Keratinocyte (primary cell): Measurements from ENCODE around the gene FAM118B. TPM values are rescaled to one million over a fixed set of nuclear protein-coding genes. Genes with fewer than 3 reads are reported as not detected.

ENCODE experiments used
- DNase-seq: peaks from one replicate; pipeline ENCODE4 v3.0.0-alpha.2; 2011; ENCODE audit warnings: low read depth, missing footprints, low spot score
- FAIRE-seq: peaks from 2 replicates; lab custom pipeline; 2011; peaks lifted over from hg19 to GRCh38; lab: Jason Lieb, UNC
- H2AFZ ChIP-seq: 2 replicates; pipeline ENCODE4 v1.6.0; 2012; ENCODE audit warnings: low read length, control low read depth, inconsistent platforms; ENCODE audit not compliant: control insufficient read depth
- H3K27ac ChIP-seq: 2 replicates; pipeline ENCODE4 v1.5.1; 2011; ENCODE audit warnings: low read length; ENCODE audit not compliant: control insufficient read depth, insufficient read depth
- H3K27me3 ChIP-seq: 3 replicates; pipeline ENCODE4 v1.6.0; 2011; ENCODE audit warnings: low read length; ENCODE audit not compliant: control insufficient read depth, insufficient read depth; ENCODE audit errors: extremely low read depth
- H3K36me3 ChIP-seq, 2 experiments: 2 replicates in 1 of 2; 3 replicates in 1 of 2; pipeline ENCODE4 v1.5.1; 2011; ENCODE audit warnings: low read length in 2 of 2, mild to moderate bottlenecking in 1 of 2; ENCODE audit not compliant: control insufficient read depth in 2 of 2, insufficient read depth in 2 of 2; ENCODE audit errors: extremely low read depth in 1 of 2
- H3K4me1 ChIP-seq: 3 replicates; pipeline ENCODE4 v1.5.1; 2011; ENCODE audit warnings: low read length; ENCODE audit not compliant: control insufficient read depth, insufficient read depth; ENCODE audit errors: extremely low read depth
- H3K4me2 ChIP-seq: 3 replicates; pipeline ENCODE4 v1.6.0; 2011; ENCODE audit warnings: low read depth, low read length; ENCODE audit not compliant: control insufficient read depth, insufficient read depth; ENCODE audit errors: extremely low read depth
- H3K4me3 ChIP-seq, 3 experiments: fragments of 200-600 bp in 1 of 3; sonication (generic) in 1 of 3; 2 replicates in 2 of 3; 3 replicates in 1 of 3; pipeline ENCODE4 v1.5.1; 2011 to 2016; ENCODE audit warnings: low read length in 3 of 3, mild to moderate bottlenecking in 3 of 3, control low read depth in 2 of 3, inconsistent platforms in 1 of 3, low read depth in 1 of 3, mixed read lengths in 1 of 3, mixed run types in 1 of 3, moderate library complexity in 1 of 3; ENCODE audit not compliant: control insufficient read depth in 2 of 3, insufficient read depth in 2 of 3; ENCODE audit errors: extremely low read depth in 1 of 3
- H3K79me2 ChIP-seq: 2 replicates; pipeline ENCODE4 v1.6.0; 2012; ENCODE audit warnings: low read length; ENCODE audit not compliant: control insufficient read depth, insufficient read depth
- H3K9ac ChIP-seq: 3 replicates; pipeline ENCODE4 v1.6.0; 2011; ENCODE audit warnings: low read length; ENCODE audit not compliant: control insufficient read depth, insufficient read depth; ENCODE audit errors: extremely low read depth
- H3K9me1 ChIP-seq: 3 replicates; pipeline ENCODE4 v1.6.0; 2011; ENCODE audit warnings: low read length; ENCODE audit not compliant: control insufficient read depth, insufficient read depth; ENCODE audit errors: extremely low read depth
- H3K9me3 ChIP-seq: 2 replicates; pipeline ENCODE4 v1.5.1; 2012; ENCODE audit warnings: low read depth, low read length; ENCODE audit not compliant: control insufficient read depth
- H4K20me1 ChIP-seq: 3 replicates; pipeline ENCODE4 v1.6.0; 2011; ENCODE audit warnings: low read length; ENCODE audit not compliant: control insufficient read depth, insufficient read depth; ENCODE audit errors: extremely low read depth
- EZH2 ChIP-seq: IDR thresholded peaks from one replicate; pipeline ENCODE4 v1.6.1; 2012; ENCODE audit warnings: inconsistent platforms, mild to moderate bottlenecking, low read length, moderate library complexity
- dilution Hi-C: fragments of 300-500 bp; cut with MboI; formaldehyde crosslinking; loops from one replicate; pipeline ENCODE4 v1.7.0; 2020; ENCODE audit warnings: low sequenced_read_pairs; ENCODE audit not compliant: extremely low pct_ligation_motif_present
- polyA plus RNA-seq, 5 experiments: library from polyadenylated mRNA; depleted of rRNA in 3 of 5; stranded (reverse) in 3 of 5; stranded (forward) in 1 of 5; unstranded in 1 of 5; fragments of >200 nt; gene quantifications; 1 replicate in 1 of 5; 2 replicates in 3 of 5; 3 replicates in 1 of 5; pipeline versions ENCODE4 v1.2.1 to v1.2.3, GENCODE V29; 2011 to 2012; ENCODE audit warnings: missing spikeins in 2 of 5, low read depth in 1 of 5, low replicate concordance in 1 of 5
- TF ChIP-seq, protein P1 (sequence below), 3 experiments: IDR thresholded peaks in 1 of 3; conservative IDR thresholded peaks in 1 of 3; optimal IDR thresholded peaks in 1 of 3; 2 replicates in 2 of 3; 3 replicates in 1 of 3; pipeline versions ENCODE3 to v1.5.1; 2011; ENCODE audit warnings: low read length in 3 of 3, mild to moderate bottlenecking in 3 of 3, moderate library complexity in 2 of 3, control low read depth in 1 of 3, inconsistent platforms in 1 of 3; ENCODE audit not compliant: insufficient read depth in 2 of 3; ENCODE audit errors: extremely low read depth in 1 of 3

FAM118B gene
- polyA plus RNA-seq, 1 donor (not counting 4 experiments of a cell fraction or from before 2014, with no cell fraction given), result 32.0 TPM

DNA sequence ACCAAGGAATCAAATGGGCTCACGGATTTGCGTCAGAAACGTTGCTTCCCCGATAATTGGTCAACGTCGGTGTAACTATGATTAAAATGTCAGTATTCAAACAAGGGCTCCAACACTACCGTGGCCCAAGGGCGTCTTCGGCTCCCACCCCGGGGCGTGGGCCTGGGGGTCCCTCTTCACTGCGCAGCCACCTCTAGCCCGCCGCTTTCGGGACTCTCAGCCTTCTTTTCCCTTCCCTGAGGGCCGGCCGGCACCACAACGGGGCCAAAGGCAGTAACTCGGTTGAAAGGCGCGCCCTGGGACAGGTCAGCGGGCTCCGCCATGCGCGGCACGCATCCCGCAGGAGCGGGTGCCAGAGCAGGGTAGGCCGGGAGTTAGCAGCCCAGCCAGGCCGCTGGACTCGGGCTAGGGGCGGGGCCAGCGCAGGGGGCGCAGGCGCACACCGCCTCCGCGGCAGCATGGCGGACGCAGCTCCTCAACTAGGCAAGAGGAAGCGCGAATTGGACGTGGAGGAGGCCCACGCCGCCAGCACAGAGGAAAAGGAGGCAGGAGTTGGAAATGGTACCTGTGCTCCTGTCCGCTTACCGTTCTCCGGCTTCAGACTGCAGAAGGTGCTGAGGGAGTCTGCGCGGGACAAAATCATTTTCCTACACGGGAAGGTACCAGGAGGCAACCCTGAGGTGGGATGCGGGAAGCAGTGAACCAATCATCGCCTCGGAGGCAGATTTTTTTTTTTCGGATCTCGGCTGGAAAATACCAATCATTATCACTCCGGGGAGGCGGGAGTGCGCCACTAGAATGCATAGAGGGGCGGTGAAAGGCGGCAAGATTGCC, 92.3 kb downstream of the FAM118B start, which contains the start of gene DCPS:
Gene DCPS (plus strand): TSS at position 438 of the 834 bp plus-strand sequence. CDS start 21 bp downstream, at position 459.
- dilution Hi-C loops, result no loop called here
- Histone ChIP-seq H3K4me3 (peak within 1 kb of the TSS; percentile 81 to 85 (median 84)), H2AFZ (peak within 1 kb of the TSS; percentile 99), H3K9me1 (no peaks in the 10 kb centered on the region), H3K27ac (peak within 1 kb of the TSS; percentile 85), H3K27me3 (no peaks in the 10 kb centered on the region), H3K9ac (peak within 1 kb of the TSS; percentile 90), H3K79me2 (peaks cover 18% of the 10 kb centered on the region), H3K36me3 (no peaks in the 10 kb centered on the region), H3K4me2 (peak within 1 kb of the TSS; percentile 89), H3K9me3 (no peaks in the 10 kb centered on the region), H4K20me1 (no peaks in the 10 kb centered on the region), H3K4me1 (peaks cover 22% of the 10 kb centered on the region)
- peak; percentile 80 for FAIRE-seq
- no peak for DNase-seq
- no peak for TF ChIP-seq EZH2
- TF ChIP-seq, protein P1, sequence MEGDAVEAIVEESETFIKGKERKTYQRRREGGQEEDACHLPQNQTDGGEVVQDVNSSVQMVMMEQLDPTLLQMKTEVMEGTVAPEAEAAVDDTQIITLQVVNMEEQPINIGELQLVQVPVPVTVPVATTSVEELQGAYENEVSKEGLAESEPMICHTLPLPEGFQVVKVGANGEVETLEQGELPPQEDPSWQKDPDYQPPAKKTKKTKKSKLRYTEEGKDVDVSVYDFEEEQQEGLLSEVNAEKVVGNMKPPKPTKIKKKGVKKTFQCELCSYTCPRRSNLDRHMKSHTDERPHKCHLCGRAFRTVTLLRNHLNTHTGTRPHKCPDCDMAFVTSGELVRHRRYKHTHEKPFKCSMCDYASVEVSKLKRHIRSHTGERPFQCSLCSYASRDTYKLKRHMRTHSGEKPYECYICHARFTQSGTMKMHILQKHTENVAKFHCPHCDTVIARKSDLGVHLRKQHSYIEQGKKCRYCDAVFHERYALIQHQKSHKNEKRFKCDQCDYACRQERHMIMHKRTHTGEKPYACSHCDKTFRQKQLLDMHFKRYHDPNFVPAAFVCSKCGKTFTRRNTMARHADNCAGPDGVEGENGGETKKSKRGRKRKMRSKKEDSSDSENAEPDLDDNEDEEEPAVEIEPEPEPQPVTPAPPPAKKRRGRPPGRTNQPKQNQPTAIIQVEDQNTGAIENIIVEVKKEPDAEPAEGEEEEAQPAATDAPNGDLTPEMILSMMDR (optimal IDR thresholded peaks at IDR 0.05 in 1 of 3, IDR thresholded peaks at IDR 0.05 in 1 of 3, conservative IDR thresholded peaks at IDR 0.05 in 1 of 3; ENCODE audit: extremely low read depth in 1 of 3, insufficient read depth in 2 of 3, low read length in 3 of 3), result no peak

DNA sequence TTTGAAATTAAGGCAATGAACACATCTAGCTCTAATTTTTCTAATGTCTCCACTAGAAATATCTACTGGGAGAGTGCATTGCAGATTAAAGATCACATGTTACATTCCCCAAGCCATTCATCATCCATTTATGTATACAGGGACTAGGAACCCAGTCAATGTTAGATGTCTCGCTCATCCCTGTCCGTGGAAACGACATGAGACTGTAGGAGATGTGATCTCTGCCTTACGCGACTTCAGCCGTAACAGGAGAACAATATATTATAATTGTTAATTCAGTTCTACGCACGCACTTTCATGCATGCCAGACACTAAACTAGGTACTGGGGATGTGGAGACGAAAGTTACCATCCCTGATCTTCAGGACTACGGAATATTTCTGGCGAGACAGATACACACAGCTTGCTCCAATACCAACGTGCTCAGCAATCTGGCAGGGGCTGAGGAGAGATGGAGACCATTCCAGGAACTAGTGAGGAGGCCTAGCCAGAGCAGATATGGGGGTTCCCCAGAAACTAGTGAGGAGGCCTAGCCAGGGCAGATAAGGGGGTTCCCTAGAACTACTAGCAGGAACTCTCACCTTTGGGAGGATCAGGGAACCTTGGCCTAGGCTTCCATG, 93.0 kb downstream of the FAM118B start:
- no peak for FAIRE-seq
- Histone ChIP-seq H3K4me1 (peaks cover 22% of the 10 kb centered on the region), H3K27ac (peak overlapping the region; percentile 85), H3K9me1 (no peaks in the 10 kb centered on the region), H3K4me3 (peak overlapping the region; percentile 81 to 85 (median 84)), H2AFZ (peak overlapping the region; percentile 99), H4K20me1 (no peaks in the 10 kb centered on the region), H3K36me3 (no peaks in the 10 kb centered on the region), H3K9me3 (no peaks in the 10 kb centered on the region), H3K79me2 (peaks cover 18% of the 10 kb centered on the region), H3K9ac (peak overlapping the region; percentile 90), H3K4me2 (peak overlapping the region; percentile 89), H3K27me3 (no peaks in the 10 kb centered on the region)
- no peak for DNase-seq
- dilution Hi-C loops, result no loop called here
- TF ChIP-seq EZH2, result no peak
- TF ChIP-seq, protein P1 (optimal IDR thresholded peaks at IDR 0.05 in 1 of 3, IDR thresholded peaks at IDR 0.05 in 1 of 3, conservative IDR thresholded peaks at IDR 0.05 in 1 of 3; ENCODE audit: extremely low read depth in 1 of 3, insufficient read depth in 2 of 3, low read length in 3 of 3), result no peak
